Activated T-helper 17 cell treated with anti-CD3 and anti-CD28 coated beads, Interleukin-2, amount 50 U/mL, for 72 hours (primary cell): ENCODE measurements around the gene TRIM24. TPM values are rescaled to one million over a fixed set of nuclear protein-coding genes. Genes with fewer than 3 reads are reported as not detected.
"Not testable (repeated sequence)": the region's sequence is repeated elsewhere in the genome, so short reads cannot be mapped to it uniquely, and the experiment has no call there.

ENCODE experiments used
- ATAC-seq: fragments of 150-1000 bp; cut with Tn5 transposase; replicated peaks from 2 replicates; pipeline ENCODE4 v1.10.0; 2021; ENCODE audit warnings: mild to moderate bottlenecking, moderate library complexity
- H3K27ac Mint-ChIP-seq: one replicate; pipeline ENCODE4 v1.8.0; 2022; ENCODE audit warnings: mixed read lengths
- H3K27me3 Mint-ChIP-seq: one replicate; pipeline ENCODE4 v1.8.0; 2022; ENCODE audit warnings: mixed read lengths
- H3K36me3 Mint-ChIP-seq: one replicate; pipeline ENCODE4 v1.8.0; 2022; ENCODE audit warnings: low read depth, mild to moderate bottlenecking, mixed read lengths
- H3K4me1 Mint-ChIP-seq: one replicate; pipeline ENCODE4 v1.8.0; 2022; ENCODE audit warnings: mixed read lengths
- H3K4me3 Mint-ChIP-seq: one replicate; pipeline ENCODE4 v1.8.0; 2022; ENCODE audit warnings: mild to moderate bottlenecking, mixed read lengths
- H3K9me3 Mint-ChIP-seq: one replicate; pipeline ENCODE4 v1.8.0; 2022; ENCODE audit warnings: mixed read lengths
- total RNA-seq, 2 donors: library from RNA; stranded (reverse); gene quantifications; one replicate each; pipeline ENCODE4 v1.2.3, GENCODE V29; 2022

Gene TRIM24
- total RNA-seq, result 10 to 100 TPM in 1 of 2 donors, 1 to 10 TPM in 1; 8.5 to 19.4 TPM

- peaks cover 4% of the 10 kb centered on the region for H3K27me3 Mint-ChIP-seq
- H3K4me3 Mint-ChIP-seq, result peak within 1 kb of the TSS; percentile 98
- H3K9me3 Mint-ChIP-seq, result no peaks in the 10 kb centered on the region
- H3K36me3 Mint-ChIP-seq, result peaks cover 12% of the 10 kb centered on the region
- peaks cover 13% of the 10 kb centered on the region for H3K4me1 Mint-ChIP-seq
- peak within 1 kb of the TSS; percentile 89 for H3K27ac Mint-ChIP-seq
- ATAC-seq, result peak; percentile 84
Measured at GRCh38 chr7:138460176-138460648, at the start of gene TRIM24. TSS of gene TRIM24 (plus strand) at chr7:138460259. CDS start at chr7:138460549, 290 bp downstream.

DNA sequence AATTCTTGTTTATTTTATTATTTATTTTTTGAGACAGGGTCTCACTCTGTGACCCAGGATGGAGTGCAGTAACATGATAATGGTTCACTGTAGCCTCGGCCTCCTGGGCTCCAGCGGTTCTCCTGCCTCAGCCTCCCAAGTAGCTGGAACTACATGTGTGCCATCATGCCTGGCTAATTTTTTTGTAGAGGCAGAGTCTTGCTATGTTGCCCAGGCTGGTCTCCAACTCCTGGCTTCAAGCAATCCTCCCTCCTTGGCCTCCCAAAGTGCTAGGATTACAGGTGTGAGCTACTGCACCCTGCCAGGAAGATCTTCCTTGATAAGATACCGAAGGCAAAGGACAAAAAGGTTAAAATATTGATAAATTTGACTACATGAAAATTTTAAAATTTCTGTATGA is 48.0 kb upstream of the TRIM24 start:
- not testable (repeated sequence) for H3K9me3 Mint-ChIP-seq, H3K36me3 Mint-ChIP-seq, H3K27ac Mint-ChIP-seq, ATAC-seq, H3K4me1 Mint-ChIP-seq, H3K27me3 Mint-ChIP-seq, H3K4me3 Mint-ChIP-seq

DNA sequence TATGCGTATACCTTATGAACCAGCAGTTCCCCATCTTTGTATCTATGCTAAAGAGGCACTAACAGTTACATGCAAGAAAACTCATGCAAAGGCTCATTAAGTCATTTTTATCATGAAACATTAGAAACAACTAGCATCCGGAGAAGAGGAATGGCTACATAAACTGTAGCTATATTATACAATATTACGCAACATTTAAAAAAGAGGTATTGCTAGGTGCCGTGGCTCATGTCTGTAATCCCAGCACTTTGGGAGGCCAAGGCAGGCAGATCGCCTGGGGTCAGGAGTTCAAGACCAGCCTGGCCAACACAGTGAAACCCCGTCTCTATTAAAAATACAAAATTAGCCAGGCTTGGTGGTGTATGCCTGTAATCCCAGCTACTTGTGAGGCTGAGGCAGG is 47.1 kb upstream of the TRIM24 start:
- H3K4me1 Mint-ChIP-seq, H3K36me3 Mint-ChIP-seq, ATAC-seq, H3K27me3 Mint-ChIP-seq, H3K4me3 Mint-ChIP-seq, H3K27ac Mint-ChIP-seq, H3K9me3 Mint-ChIP-seq: not testable (repeated sequence)

DNA sequence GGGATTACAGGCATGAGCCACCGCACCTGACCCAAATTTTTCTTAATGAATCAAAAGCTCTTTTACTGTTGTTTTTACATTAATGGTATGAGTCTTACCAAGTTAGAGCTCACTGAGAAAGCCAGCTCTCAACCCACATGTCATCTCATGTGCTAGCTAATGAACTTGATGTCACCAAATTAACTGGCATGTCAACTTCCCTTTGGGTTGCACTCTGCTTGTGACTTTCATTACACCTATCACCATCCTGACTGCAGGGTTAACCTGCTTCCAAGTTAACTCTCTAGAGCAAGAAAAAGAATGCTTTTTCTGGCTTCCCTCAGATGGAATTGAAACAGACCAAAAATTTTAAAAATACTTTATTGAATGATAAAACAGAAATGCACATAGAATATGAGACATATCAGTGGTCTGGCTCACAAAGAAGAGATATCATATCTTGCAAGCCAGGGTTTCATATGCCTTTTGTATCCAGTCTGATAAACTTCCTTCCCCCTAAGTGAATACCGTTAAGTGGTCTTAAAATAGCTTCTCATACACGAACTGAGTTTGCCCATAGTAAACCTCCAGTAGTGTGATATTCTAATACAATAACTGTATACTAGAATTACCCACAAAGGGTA is 42.9 kb upstream of the TRIM24 start:
- H3K27ac Mint-ChIP-seq, result no peak overlapping the region
- no peak for ATAC-seq
- no peak overlapping the region for H3K4me3 Mint-ChIP-seq
- H3K4me1 Mint-ChIP-seq, result no peaks in the 10 kb centered on the region
- H3K9me3 Mint-ChIP-seq, result no peaks in the 10 kb centered on the region
- no peaks in the 10 kb centered on the region for H3K36me3 Mint-ChIP-seq
- H3K27me3 Mint-ChIP-seq, result peaks cover 6% of the 10 kb centered on the region

DNA sequence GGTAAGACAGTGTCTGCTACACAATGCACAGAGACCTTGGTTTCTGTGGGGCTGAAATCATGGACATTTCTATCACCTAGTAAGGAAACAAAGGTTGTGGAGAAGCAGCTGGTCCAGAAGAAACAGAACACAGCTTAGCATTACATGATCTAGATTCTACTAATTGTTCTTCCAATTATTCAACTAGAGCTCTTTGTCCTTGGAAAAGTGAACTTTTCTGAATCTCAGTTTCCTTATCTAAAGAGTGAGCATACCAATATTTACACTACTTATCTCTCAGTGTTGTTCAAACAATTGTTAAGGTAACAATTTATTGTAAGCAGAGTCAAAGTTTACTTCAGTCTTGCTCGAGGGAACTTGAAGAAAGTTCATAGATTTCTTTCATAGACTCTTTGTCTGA is 42.3 kb upstream of the TRIM24 start:
- H3K27ac Mint-ChIP-seq, result no peak overlapping the region
- H3K27me3 Mint-ChIP-seq, result peaks cover 5% of the 10 kb centered on the region
- no peaks in the 10 kb centered on the region for H3K4me1 Mint-ChIP-seq
- no peak overlapping the region for H3K4me3 Mint-ChIP-seq
- H3K9me3 Mint-ChIP-seq, result no peaks in the 10 kb centered on the region
- ATAC-seq, result no peak
- no peaks in the 10 kb centered on the region for H3K36me3 Mint-ChIP-seq

GRCh38 chr7:138418403-138418802 is 41.7 kb upstream of the TRIM24 start:
- not testable (repeated sequence) for ATAC-seq, H3K27me3 Mint-ChIP-seq, H3K4me3 Mint-ChIP-seq, H3K27ac Mint-ChIP-seq, H3K4me1 Mint-ChIP-seq, H3K9me3 Mint-ChIP-seq, H3K36me3 Mint-ChIP-seq

- Mint-ChIP-seq H3K4me3 (no peak overlapping the region), H3K4me1 (no peaks in the 10 kb centered on the region), H3K36me3 (no peaks in the 10 kb centered on the region), H3K27ac (no peak overlapping the region), H3K27me3 (peaks cover 7% of the 10 kb centered on the region), H3K9me3 (peaks cover 12% of the 10 kb centered on the region)
- ATAC-seq, result no peak
Measured at GRCh38 chr7:138425026-138425425, 35.0 kb upstream of the TRIM24 start.

- H3K27ac Mint-ChIP-seq, result no peak overlapping the region
- peaks cover 18% of the 10 kb centered on the region for H3K9me3 Mint-ChIP-seq
- no peak for ATAC-seq
- no peak overlapping the region for H3K4me3 Mint-ChIP-seq
- H3K36me3 Mint-ChIP-seq, result no peaks in the 10 kb centered on the region
- peaks cover 12% of the 10 kb centered on the region for H3K27me3 Mint-ChIP-seq
- H3K4me1 Mint-ChIP-seq, result no peaks in the 10 kb centered on the region
Measured at GRCh38 chr7:138429577-138430250, 30.3 kb upstream of the TRIM24 start.

- Mint-ChIP-seq H3K36me3 (no peaks in the 10 kb centered on the region), H3K27me3 (peaks cover 16% of the 10 kb centered on the region)
Measured at GRCh38 chr7:138431517-138431916, 28.5 kb upstream of the TRIM24 start.

DNA sequence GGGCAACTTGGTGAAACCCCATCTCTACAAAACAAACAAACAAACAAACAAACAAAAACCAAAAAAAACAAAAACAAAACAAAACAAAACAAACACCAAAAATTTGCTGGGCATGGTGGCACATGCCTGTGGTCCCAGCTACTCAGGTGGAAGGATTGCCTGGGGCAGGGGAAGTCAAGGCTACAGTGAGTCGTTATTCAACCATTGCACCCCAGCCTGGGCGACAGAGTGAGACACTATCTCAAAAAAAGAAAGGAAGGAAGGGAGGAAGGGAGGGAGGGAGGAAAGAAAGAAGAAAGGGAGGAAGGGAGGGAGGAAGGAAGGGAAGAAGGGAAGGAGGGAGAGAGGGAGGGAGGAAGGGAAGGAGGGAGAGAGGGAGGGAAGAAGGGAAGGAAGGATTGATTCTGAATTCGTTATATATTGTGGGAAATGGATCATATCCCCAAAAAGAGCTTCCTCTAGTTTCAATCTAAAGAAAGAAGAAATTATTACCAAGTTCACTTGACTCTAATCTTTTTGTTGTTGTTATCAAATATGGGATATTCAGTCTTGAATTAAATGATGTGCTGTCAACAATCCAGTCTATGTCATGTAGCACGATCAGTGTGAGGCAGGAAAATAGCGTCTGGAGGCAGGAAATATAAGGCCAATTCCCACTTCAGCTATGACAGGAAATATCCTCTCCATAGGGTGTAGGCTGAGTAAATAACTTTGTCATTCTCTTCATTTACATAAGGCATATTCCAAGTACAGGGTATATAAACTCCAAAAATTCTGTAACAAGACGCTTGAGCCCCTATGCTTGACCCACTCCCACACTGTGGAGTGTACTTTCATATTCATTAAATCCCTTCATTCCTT is 26.2 kb upstream of the TRIM24 start:
- H3K36me3 Mint-ChIP-seq, result no peaks in the 10 kb centered on the region
- peaks cover 16% of the 10 kb centered on the region for H3K27me3 Mint-ChIP-seq
- H3K4me3 Mint-ChIP-seq, result no peak overlapping the region
- peaks cover 5% of the 10 kb centered on the region for H3K4me1 Mint-ChIP-seq
- peaks cover 23% of the 10 kb centered on the region for H3K9me3 Mint-ChIP-seq
- H3K27ac Mint-ChIP-seq, result no peak overlapping the region
- ATAC-seq, result no peak

More at GRCh38 chr7:138431517-138431916, 28.5 kb upstream of the TRIM24 start:
- H3K4me3 Mint-ChIP-seq, result no peak overlapping the region
- no peak for ATAC-seq
- H3K4me1 Mint-ChIP-seq, result peaks cover 5% of the 10 kb centered on the region
- H3K27ac Mint-ChIP-seq, result peak overlapping the region; percentile 22
- peaks cover 27% of the 10 kb centered on the region for H3K9me3 Mint-ChIP-seq

- Mint-ChIP-seq H3K9me3 (peaks cover 19% of the 10 kb centered on the region), H3K36me3 (no peaks in the 10 kb centered on the region)
- ATAC-seq, result no peak
Measured at GRCh38 chr7:138434597-138435019, 25.5 kb upstream of the TRIM24 start.

DNA sequence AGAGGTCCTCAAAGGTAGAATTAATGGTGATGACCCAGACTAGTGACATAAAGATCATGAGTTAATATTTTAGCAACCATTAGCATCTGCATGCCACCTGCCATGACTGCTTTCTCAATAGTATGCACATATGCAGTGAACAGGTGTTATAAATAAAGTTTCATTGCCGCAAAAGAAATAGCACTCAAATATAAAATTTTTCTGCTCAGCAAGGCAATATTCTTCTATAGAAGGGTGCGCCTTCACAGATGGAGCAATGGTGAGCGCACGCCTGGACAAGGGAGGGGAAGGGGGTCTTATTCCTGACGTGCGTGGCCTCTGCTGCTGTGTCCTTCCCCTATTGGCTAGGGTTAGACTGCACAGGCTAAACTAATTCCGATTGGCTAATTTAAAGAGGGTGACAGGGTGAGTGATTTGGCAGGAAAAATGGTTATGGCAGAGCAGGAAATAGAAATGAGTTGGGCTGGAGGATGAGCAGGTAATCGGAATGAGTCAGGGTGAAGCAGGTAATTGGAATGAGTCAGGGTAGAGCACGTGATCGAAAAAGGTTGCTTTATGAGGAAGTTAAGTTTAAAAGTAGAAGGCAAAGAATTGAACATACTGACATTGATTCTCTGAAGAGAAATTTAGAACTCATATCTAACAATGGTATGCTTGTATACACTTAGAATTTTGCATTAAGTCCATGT is 24.7 kb upstream of the TRIM24 start:
- Mint-ChIP-seq H3K27me3 (peaks cover 16% of the 10 kb centered on the region), H3K9me3 (peaks cover 15% of the 10 kb centered on the region), H3K4me3 (no peak overlapping the region), H3K36me3 (no peaks in the 10 kb centered on the region), H3K4me1 (peaks cover 5% of the 10 kb centered on the region), H3K27ac (no peak overlapping the region)
- ATAC-seq, result no peak

More at GRCh38 chr7:138434597-138435019, 25.5 kb upstream of the TRIM24 start:
- H3K27me3 Mint-ChIP-seq, result peaks cover 16% of the 10 kb centered on the region
- H3K4me3 Mint-ChIP-seq, result no peak overlapping the region
- H3K27ac Mint-ChIP-seq, result no peak overlapping the region
- peaks cover 5% of the 10 kb centered on the region for H3K4me1 Mint-ChIP-seq

GRCh38 chr7:138436388-138436787 is 23.7 kb upstream of the TRIM24 start:
- ATAC-seq, result no peak
- Mint-ChIP-seq H3K27ac (no peak overlapping the region), H3K4me3 (no peak overlapping the region), H3K36me3 (no peaks in the 10 kb centered on the region), H3K27me3 (peaks cover 16% of the 10 kb centered on the region), H3K9me3 (peaks cover 15% of the 10 kb centered on the region), H3K4me1 (peaks cover 5% of the 10 kb centered on the region)

DNA sequence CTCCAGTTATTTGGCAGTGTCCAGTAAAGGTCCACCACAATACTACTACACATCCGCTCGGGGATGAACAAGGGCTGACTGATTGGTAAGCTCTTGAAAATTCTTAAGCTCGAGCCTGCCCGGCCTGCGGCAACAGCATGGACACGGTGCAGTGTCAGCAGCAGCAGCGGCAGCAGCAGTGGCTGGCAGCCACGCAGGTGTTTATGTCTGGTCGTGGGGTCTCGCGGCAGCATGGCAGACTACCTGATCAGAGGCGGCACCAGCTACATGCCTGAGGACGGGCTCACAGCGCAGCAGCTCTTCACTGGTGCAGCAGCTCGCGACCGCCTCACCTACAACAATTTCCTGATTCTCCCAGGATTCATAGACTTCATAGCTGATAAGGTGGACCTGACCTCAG is 19.6 kb upstream of the TRIM24 start:
- no peak overlapping the region for H3K4me3 Mint-ChIP-seq
- no peak for ATAC-seq
- H3K9me3 Mint-ChIP-seq, result peaks cover 6% of the 10 kb centered on the region
- peaks cover 6% of the 10 kb centered on the region for H3K27me3 Mint-ChIP-seq
- H3K36me3 Mint-ChIP-seq, result no peaks in the 10 kb centered on the region
- no peak overlapping the region for H3K27ac Mint-ChIP-seq
- peaks cover 3% of the 10 kb centered on the region for H3K4me1 Mint-ChIP-seq
